Measurements from ENCODE around the gene SLC38A9.

DNA sequence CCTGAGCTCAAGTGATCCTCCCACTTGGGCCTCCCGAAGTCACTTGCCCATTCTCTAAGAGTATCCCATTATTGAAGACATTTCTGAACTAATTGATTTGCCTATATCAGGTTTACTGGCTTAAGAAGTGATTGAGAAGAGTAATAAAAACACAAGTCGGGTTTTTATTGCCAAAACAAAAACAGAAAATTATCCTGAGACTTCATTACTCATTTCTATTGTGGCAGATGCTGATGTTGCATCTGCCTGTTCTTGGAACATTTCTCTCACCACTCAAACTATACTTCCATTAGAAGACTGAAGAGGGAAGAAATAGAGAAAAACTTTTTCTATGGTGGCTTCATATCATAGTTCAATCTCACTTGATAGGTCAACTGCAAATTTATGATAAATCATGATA is 135.5 kb downstream of the SLC38A9 start:
- no peak for TF ChIP-seq CTCF (IDR thresholded peaks at IDR 0.05)
- no peak for TF ChIP-seq POLR2A (IDR thresholded peaks at IDR 0.05)

Measured in uterus (tissue), 2 donors.